ENCODE measurements around the gene CACNB1.

Gene CACNB1

GRCh38 chr17:39225959-39226683 lies 28.7 kb upstream of the CACNB1 start:
- DNase-seq (ENCODE audit: low read depth in 2 of 2), result peak in 1 of 2 experiments; percentile 36

GRCh38 chr17:39225308-39225958 lies 28.0 kb upstream of the CACNB1 start, which contains the start of gene STAC2:
TSS of gene STAC2 (minus strand) at chr17:39225945. CDS start at chr17:39225502, 443 bp downstream.
- no peak for DNase-seq (ENCODE audit: low read depth in 2 of 2)

GRCh38 chr17:39224778-39225307 lies 27.4 kb upstream of the CACNB1 start:
- DNase-seq (ENCODE audit: low read depth in 2 of 2), result no peak

GRCh38 chr17:39223907-39224777 lies 26.7 kb upstream of the CACNB1 start:
- no peak for DNase-seq (ENCODE audit: low read depth in 2 of 2)

GRCh38 chr17:39222866-39223834 lies 25.7 kb upstream of the CACNB1 start:
- no peak for DNase-seq (ENCODE audit: low read depth in 2 of 2)

GRCh38 chr17:39222151-39222550 lies 24.7 kb upstream of the CACNB1 start:
- no peak for DNase-seq (ENCODE audit: low read depth in 2 of 2)

- no peak for DNase-seq (ENCODE audit: low read depth in 2 of 2)
Observed at GRCh38 chr17:39221572-39221971, 24.1 kb upstream of the CACNB1 start.

GRCh38 chr17:39219647-39220154 lies 22.2 kb upstream of the CACNB1 start:
- no peak for DNase-seq (ENCODE audit: low read depth in 2 of 2)

- DNase-seq (ENCODE audit: low read depth in 2 of 2), result no peak
Observed at GRCh38 chr17:39218906-39219305, 21.4 kb upstream of the CACNB1 start.

GRCh38 chr17:39217734-39218369 lies 20.4 kb upstream of the CACNB1 start:
- DNase-seq (ENCODE audit: low read depth in 2 of 2), result no peak

GRCh38 chr17:39213852-39214251 lies 16.4 kb upstream of the CACNB1 start:
- no peak for DNase-seq (ENCODE audit: low read depth in 2 of 2)

GRCh38 chr17:39212841-39213480 lies 15.5 kb upstream of the CACNB1 start:
- no peak for DNase-seq (ENCODE audit: low read depth in 2 of 2)

GRCh38 chr17:39212195-39212810 lies 14.8 kb upstream of the CACNB1 start:
- no peak for DNase-seq (ENCODE audit: low read depth in 2 of 2)

GRCh38 chr17:39210093-39210434 lies 12.6 kb upstream of the CACNB1 start:
- no peak for DNase-seq (ENCODE audit: low read depth in 2 of 2)

GRCh38 chr17:39209317-39210092 lies 12.0 kb upstream of the CACNB1 start:
- DNase-seq (ENCODE audit: low read depth in 2 of 2), result no peak

- DNase-seq (ENCODE audit: low read depth in 2 of 2), result no peak
Observed at GRCh38 chr17:39208893-39209292, 11.4 kb upstream of the CACNB1 start.

GRCh38 chr17:39208136-39208535 lies 10.7 kb upstream of the CACNB1 start:
- DNase-seq (ENCODE audit: low read depth in 2 of 2), result no peak

GRCh38 chr17:39205112-39205526 lies 7.7 kb upstream of the CACNB1 start:
- DNase-seq (ENCODE audit: low read depth in 2 of 2), result no peak

GRCh38 chr17:39204245-39204644 lies 6.8 kb upstream of the CACNB1 start:
- DNase-seq (ENCODE audit: low read depth in 2 of 2), result no peak

Measured in fibroblast of skin of left quadriceps (primary cell).